ENCODE measurements around the gene NECTIN1.
A peak's percentile ranks its signal among the peaks of the same experiment; 100 is the strongest.

Gene NECTIN1

DNA sequence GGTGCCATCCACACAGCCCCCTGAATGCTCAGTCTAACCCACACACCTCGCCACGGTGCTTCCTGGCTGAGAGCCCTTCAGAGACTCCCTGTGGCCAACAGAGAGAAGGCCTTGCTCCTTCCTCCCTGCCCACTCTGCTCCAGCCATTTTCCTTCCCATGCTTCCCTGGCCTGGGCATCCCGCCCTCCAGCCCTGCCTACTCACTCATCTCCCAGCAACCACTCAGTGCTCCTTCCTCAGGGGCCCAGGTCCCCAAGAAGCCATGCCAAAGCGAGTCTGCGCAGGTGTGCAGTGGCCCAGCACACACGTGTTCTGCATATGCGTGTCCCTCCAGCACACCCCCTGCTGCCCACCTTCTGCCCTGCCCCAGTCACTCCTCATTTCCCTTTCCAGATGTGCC, 56.4 kb downstream of the NECTIN1 start (continued):
- TF ChIP-seq, protein P1, sequence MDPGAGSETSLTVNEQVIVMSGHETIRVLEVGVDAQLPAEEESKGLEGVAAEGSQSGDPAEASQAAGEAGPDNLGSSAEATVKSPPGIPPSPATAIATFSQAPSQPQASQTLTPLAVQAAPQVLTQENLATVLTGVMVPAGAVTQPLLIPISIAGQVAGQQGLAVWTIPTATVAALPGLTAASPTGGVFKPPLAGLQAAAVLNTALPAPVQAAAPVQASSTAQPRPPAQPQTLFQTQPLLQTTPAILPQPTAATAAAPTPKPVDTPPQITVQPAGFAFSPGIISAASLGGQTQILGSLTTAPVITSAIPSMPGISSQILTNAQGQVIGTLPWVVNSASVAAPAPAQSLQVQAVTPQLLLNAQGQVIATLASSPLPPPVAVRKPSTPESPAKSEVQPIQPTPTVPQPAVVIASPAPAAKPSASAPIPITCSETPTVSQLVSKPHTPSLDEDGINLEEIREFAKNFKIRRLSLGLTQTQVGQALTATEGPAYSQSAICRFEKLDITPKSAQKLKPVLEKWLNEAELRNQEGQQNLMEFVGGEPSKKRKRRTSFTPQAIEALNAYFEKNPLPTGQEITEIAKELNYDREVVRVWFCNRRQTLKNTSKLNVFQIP (CRISPR knock-in tag; IDR thresholded peaks at IDR 0.05; ENCODE audit: borderline replicate concordance, low read depth): no peak
- TF ChIP-seq BACH2 (CRISPR knock-in tag; IDR thresholded peaks at IDR 0.05; ENCODE audit: borderline replicate concordance) (no peak), ARNTL (CRISPR knock-in tag; IDR thresholded peaks at IDR 0.05; ENCODE audit: borderline replicate concordance, low read depth) (no peak), ZNF8 (CRISPR knock-in tag; IDR thresholded peaks at IDR 0.05) (no peak)
- TF ChIP-seq, protein P2, sequence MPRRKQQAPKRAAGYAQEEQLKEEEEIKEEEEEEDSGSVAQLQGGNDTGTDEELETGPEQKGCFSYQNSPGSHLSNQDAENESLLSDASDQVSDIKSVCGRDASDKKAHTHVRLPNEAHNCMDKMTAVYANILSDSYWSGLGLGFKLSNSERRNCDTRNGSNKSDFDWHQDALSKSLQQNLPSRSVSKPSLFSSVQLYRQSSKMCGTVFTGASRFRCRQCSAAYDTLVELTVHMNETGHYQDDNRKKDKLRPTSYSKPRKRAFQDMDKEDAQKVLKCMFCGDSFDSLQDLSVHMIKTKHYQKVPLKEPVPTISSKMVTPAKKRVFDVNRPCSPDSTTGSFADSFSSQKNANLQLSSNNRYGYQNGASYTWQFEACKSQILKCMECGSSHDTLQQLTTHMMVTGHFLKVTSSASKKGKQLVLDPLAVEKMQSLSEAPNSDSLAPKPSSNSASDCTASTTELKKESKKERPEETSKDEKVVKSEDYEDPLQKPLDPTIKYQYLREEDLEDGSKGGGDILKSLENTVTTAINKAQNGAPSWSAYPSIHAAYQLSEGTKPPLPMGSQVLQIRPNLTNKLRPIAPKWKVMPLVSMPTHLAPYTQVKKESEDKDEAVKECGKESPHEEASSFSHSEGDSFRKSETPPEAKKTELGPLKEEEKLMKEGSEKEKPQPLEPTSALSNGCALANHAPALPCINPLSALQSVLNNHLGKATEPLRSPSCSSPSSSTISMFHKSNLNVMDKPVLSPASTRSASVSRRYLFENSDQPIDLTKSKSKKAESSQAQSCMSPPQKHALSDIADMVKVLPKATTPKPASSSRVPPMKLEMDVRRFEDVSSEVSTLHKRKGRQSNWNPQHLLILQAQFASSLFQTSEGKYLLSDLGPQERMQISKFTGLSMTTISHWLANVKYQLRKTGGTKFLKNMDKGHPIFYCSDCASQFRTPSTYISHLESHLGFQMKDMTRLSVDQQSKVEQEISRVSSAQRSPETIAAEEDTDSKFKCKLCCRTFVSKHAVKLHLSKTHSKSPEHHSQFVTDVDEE (CRISPR knock-in tag; IDR thresholded peaks at IDR 0.05): no peak

DNA sequence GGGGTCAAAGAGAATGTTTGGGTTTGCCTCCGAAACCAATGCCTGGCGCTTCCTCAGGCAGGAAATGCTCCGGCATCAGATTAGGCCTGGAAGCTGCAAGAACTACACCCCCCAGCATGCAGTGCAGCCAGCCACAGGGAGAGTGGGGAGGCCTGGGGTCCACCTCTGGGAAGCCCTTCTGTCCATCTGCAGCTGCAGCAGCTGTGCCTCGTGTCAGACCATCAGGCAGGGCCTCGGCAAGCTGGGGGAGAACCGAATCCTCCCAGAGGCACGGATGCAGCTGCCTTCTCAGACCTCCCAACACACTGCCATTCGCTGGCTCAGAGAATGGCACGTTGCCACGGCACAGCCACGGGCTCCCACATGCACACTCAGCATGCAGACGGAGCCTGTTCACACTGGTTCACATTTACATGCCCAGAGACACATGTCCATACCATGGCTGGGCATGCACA, 57.4 kb downstream of the NECTIN1 start:
- TF ChIP-seq, protein P2 (CRISPR knock-in tag; IDR thresholded peaks at IDR 0.05): no peak
- TF ChIP-seq TCF4 (CRISPR knock-in tag; IDR thresholded peaks at IDR 0.05; ENCODE audit: borderline replicate concordance) (no peak), SNAI2 (CRISPR knock-in tag; IDR thresholded peaks at IDR 0.05) (no peak), RARB (CRISPR knock-in tag; IDR thresholded peaks at IDR 0.05) (no peak), GLIS3 (CRISPR knock-in tag; IDR thresholded peaks at IDR 0.05) (no peak), ESRRG (CRISPR knock-in tag; IDR thresholded peaks at IDR 0.05) (no peak), TOX (CRISPR knock-in tag; IDR thresholded peaks at IDR 0.05; ENCODE audit: borderline replicate concordance) (no peak), ARNTL (CRISPR knock-in tag; IDR thresholded peaks at IDR 0.05; ENCODE audit: borderline replicate concordance, low read depth) (no peak), ZFP3 (CRISPR knock-in tag; IDR thresholded peaks at IDR 0.05) (no peak), CSDC2 (CRISPR knock-in tag; IDR thresholded peaks at IDR 0.05) (no peak), BACH2 (CRISPR knock-in tag; IDR thresholded peaks at IDR 0.05; ENCODE audit: borderline replicate concordance) (no peak), ISL1 (CRISPR knock-in tag; IDR thresholded peaks at IDR 0.05) (no peak), ZFP30 (CRISPR knock-in tag; IDR thresholded peaks at IDR 0.05) (no peak), ZNF565 (CRISPR knock-in tag; conservative IDR thresholded peaks at IDR 0.05; ENCODE audit: low read depth) (no peak), OSR1 (CRISPR knock-in tag; IDR thresholded peaks at IDR 0.05) (no peak), ZNF70 (CRISPR knock-in tag; IDR thresholded peaks at IDR 0.05) (no peak)
- TF ChIP-seq, protein P3, sequence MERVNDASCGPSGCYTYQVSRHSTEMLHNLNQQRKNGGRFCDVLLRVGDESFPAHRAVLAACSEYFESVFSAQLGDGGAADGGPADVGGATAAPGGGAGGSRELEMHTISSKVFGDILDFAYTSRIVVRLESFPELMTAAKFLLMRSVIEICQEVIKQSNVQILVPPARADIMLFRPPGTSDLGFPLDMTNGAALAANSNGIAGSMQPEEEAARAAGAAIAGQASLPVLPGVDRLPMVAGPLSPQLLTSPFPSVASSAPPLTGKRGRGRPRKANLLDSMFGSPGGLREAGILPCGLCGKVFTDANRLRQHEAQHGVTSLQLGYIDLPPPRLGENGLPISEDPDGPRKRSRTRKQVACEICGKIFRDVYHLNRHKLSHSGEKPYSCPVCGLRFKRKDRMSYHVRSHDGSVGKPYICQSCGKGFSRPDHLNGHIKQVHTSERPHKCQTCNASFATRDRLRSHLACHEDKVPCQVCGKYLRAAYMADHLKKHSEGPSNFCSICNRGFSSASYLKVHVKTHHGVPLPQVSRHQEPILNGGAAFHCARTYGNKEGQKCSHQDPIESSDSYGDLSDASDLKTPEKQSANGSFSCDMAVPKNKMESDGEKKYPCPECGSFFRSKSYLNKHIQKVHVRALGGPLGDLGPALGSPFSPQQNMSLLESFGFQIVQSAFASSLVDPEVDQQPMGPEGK (CRISPR knock-in tag; IDR thresholded peaks at IDR 0.05; ENCODE audit: borderline replicate concordance): no peak
- TF ChIP-seq, protein P4, sequence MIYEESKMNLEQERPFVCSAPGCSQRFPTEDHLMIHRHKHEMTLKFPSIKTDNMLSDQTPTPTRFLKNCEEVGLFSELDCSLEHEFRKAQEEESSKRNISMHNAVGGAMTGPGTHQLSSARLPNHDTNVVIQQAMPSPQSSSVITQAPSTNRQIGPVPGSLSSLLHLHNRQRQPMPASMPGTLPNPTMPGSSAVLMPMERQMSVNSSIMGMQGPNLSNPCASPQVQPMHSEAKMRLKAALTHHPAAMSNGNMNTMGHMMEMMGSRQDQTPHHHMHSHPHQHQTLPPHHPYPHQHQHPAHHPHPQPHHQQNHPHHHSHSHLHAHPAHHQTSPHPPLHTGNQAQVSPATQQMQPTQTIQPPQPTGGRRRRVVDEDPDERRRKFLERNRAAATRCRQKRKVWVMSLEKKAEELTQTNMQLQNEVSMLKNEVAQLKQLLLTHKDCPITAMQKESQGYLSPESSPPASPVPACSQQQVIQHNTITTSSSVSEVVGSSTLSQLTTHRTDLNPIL (CRISPR knock-in tag; IDR thresholded peaks at IDR 0.05; ENCODE audit: low read depth): no peak
- peak; percentile 34; the same call in 1 of the 3 replicates for ATAC-seq

DNA sequence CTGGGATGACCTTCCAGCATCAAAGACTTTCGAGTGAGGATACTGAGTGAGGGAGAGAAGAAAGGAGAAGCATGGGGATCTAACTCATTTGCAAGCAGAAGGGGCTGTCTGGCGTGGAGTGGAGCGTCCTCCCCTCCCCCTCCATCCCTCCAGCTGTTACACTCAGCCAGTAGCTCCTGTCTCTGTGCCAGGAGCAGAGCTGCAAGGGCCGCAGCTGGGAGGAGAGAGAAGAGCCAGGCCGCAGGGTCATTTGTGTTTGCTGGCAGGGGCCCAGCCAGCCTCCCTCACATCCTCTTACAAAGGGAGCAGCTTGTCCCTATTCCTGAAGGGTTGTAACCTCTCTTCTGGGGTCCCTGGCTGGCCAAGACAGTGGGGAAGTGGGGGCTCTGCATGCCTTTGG, 57.9 kb downstream of the NECTIN1 start:
- ATAC-seq: no peak; the same call in 2 of the 3 replicates
- TF ChIP-seq CSDC2 (CRISPR knock-in tag; IDR thresholded peaks at IDR 0.05) (no peak), TCF4 (CRISPR knock-in tag; IDR thresholded peaks at IDR 0.05; ENCODE audit: borderline replicate concordance) (peak; percentile 20; the same call in 1 of the 2 replicates), ZNF70 (CRISPR knock-in tag; IDR thresholded peaks at IDR 0.05) (peak; percentile 90)

Data from SK-N-SH treated with all-trans-retinoic acid at 6 μM for 48 hours (cell line).